Omental fat pad (tissue), 4 donors: ENCODE data around the gene LRRC75B. TPM values are rescaled to one million over a fixed set of nuclear protein-coding genes. Genes with fewer than 3 reads are reported as not detected.

ENCODE experiments used
- ATAC-seq: fragments of 150-250 bp; one replicate; pipeline ENCODE4 v1.9.1; 2016; ENCODE audit warnings: mild to moderate bottlenecking, moderate library complexity; ENCODE audit not compliant: low FRiP score
- DNase-seq: peaks from one replicate; pipeline ENCODE4 v3.0.0-alpha.2; 2019; ENCODE audit warnings: low spot score
- CTCF ChIP-seq, 3 donors: fragments of 450-650 bp; IDR thresholded peaks; one replicate each; pipeline ENCODE4 v1.5.1; 2016 to 2017; ENCODE audit warnings: antibody characterized with exemption in 3 of 3, mild to moderate bottlenecking in 3 of 3, moderate library complexity in 2 of 3
- total RNA-seq, 4 donors: library from RNA; depleted of rRNA; stranded (reverse); fragments of >200 nt; gene quantifications; one replicate each; pipeline ENCODE4 v1.1.0, GENCODE V29; 2016

The LRRC75B gene
- total RNA-seq, 4 donors from 2014 or later, result 4.1 to 7.0 (median 5.7) TPM

GRCh38 chr22:24550902-24551435, 41.9 kb downstream of the LRRC75B start:
- TF ChIP-seq CTCF (IDR thresholded peaks at IDR 0.05), result no peak
- ATAC-seq, result no peak
- no peak for DNase-seq

DNA sequence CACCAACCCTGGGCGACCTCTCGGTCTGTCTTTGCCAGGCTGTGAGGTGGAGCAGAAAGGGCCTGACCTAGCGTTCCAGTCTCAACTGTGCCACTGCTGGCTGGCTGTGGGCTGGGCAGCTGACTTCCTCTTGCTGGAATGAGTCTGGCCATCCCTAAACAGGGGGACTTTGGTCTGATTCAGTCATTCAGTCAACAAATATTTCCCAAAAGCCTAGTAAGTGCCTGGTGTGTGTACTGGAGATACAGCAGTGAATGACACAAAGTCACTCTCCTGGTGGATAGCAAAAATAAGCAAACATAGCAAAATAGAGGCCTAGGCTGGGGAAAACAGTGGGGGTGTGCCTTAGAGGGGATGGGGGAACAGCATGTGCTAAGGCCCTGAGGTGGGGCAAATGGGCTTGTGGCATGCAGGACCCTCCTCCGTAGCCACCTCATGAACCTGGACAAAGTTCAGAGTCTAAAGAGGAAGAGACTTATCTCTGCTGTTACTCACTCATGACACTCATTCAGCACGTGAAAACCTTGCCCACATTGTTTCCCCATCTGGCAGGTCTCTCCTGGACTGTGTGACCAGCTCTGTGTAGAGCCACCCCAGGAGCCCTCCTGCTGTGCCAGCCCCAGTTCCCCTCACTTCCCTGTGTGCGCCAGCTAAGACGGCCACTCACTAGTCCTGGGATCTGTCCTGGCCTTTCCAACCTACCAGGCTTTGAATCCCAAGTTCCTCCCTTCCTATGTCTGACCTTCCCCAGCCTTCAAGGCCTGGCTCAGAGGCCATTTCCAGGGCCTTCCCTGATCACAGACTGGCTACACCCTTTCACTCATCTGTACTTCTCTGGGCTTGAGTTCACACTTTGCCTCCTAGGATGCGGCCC, 42.6 kb downstream of the LRRC75B start:
- no peak for TF ChIP-seq CTCF (IDR thresholded peaks at IDR 0.05)
- ATAC-seq, result no peak
- no peak for DNase-seq

DNA sequence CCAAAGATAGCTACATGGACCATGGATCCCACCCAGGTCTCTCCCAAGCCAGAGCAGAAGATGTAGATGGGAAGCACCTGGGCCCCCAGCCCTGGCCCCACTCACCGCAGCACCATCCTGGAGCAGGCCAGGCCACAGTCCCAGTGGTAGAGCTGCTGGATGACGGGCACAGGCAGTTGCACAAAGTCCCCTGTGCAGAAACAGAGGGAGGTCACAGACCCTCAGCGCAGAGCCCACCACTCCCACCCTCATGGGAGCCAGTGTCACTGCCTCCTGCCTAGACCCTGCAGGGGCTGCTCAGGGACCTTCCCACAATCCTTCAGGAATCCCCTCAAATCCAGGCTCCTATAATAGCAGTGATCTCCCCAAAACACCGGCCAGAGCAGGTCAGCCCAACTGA, 44.1 kb downstream of the LRRC75B start:
- ATAC-seq (no peak), DNase-seq (no peak)
- no peak for TF ChIP-seq CTCF (IDR thresholded peaks at IDR 0.05)

DNA sequence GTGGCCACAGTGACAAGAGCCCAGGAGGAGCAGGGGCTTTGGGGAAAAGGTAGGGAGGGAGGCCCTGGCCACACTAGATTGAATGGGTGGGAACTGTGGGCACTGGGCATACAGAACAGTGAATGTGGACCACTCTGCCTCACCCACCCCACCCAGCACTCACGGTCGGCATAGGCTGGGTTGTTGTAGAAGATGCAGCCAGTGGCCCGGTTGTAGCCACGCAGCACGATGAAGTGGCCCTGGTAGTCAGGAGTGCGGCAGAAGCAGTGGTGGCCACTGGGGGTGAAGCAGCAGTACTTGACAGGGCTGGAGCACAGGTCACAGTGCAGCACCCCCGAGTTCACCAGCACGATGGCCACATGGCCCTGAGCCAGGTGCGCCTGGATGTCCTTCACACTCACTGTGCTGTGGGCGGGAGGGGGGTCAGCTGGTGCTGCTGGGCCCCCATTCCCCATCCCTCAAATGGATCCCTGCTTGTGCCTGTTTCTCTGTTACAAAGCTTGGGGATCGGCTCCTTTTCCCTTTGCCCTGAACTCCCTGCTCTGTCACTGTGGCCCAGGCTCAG, 49.1 kb downstream of the LRRC75B start:
- ATAC-seq (no peak), DNase-seq (no peak)
- no peak for TF ChIP-seq CTCF (IDR thresholded peaks at IDR 0.05)

DNA sequence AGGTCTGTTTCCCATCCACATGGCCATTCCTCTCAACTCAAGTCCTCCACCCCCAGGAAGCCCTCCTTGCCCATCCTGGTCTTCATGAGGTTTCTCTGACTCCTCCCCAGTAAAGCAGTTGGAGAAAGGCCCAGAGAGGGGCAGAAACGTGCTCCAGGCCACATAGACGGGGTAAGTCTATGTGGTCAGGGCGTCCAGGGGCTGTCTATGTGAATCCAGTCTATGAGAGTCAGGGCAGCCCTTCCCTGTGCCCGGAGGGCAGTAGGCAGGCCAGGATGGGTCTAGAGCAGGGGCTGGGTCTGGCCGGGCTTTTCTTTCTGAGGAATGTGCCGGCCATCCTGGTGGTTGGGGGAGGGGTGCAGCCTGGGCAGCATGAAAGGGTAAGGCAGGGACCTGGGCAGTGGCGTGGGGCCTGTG, 49.7 kb downstream of the LRRC75B start:
- ATAC-seq, result no peak

DNA sequence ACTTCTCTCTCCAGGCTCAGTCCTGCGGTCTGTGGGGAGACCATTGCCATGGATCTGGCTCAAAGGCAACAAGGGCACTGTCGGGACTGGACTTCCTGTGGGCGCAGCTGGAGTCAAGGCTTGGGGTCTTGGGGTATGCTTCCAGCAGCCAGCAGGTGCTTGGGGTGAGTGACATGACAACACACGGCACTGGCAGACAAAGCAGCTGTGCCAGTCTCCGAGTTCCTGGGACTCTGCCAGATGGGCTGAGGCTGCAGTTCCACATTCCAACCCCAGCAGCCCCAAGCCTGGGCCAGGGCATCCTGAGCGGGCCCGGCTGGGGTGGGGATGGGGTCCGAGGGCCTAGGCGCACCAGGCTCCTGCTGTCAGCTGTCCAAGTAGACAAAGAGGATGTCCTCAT, 50.2 kb downstream of the LRRC75B start:
- TF ChIP-seq CTCF (IDR thresholded peaks at IDR 0.05), result no peak
- DNase-seq (no peak), ATAC-seq (no peak)

More for the DNA sequence above, 49.7 kb downstream of the LRRC75B start:
- no peak for DNase-seq
- TF ChIP-seq CTCF (IDR thresholded peaks at IDR 0.05), result no peak
